IPS-18a (cell line): ENCODE results near the gene KLHL5.
A peak's percentile ranks its signal among the peaks of the same experiment; 100 is the strongest.

ENCODE experiments used
- H3K27ac ChIP-seq: one replicate; pipeline ENCODE4 v1.5.1; 2013; ENCODE audit warnings: low read length
- H3K27me3 ChIP-seq: one replicate; pipeline ENCODE4 v1.6.1; 2013; ENCODE audit warnings: mild to moderate bottlenecking, low read length; ENCODE audit not compliant: control insufficient read depth, insufficient read depth
- H3K36me3 ChIP-seq: one replicate; pipeline ENCODE4 v1.6.1; 2013; ENCODE audit warnings: low read depth, low read length; ENCODE audit not compliant: control insufficient read depth
- H3K4me1 ChIP-seq: one replicate; pipeline ENCODE4 v1.6.1; 2013; ENCODE audit warnings: low read depth, low read length; ENCODE audit not compliant: control insufficient read depth
- H3K4me3 ChIP-seq: one replicate; pipeline ENCODE4 v1.5.1; 2013; ENCODE audit warnings: low read length
- H3K9ac ChIP-seq: one replicate; pipeline ENCODE4 v1.6.1; 2013; ENCODE audit warnings: mild to moderate bottlenecking, low read length, moderate library complexity
- H3K9me3 ChIP-seq: one replicate; pipeline ENCODE4 v1.6.1; 2013; ENCODE audit warnings: low read depth, low read length; ENCODE audit not compliant: control insufficient read depth

The KLHL5 gene

GRCh38 chr4:39062094-39062769 lies at the start of gene KLHL5:
KLHL5 (plus strand) TSS chr4:39062232; CDS start chr4:39062653, 421 bp downstream.
- Histone ChIP-seq H3K4me3 (peak within 1 kb of the TSS; percentile 49), H3K27me3 (no peaks in the 10 kb centered on the region), H3K9ac (peak within 1 kb of the TSS; percentile 4), H3K4me1 (peaks cover 28% of the 10 kb centered on the region), H3K36me3 (no peaks in the 10 kb centered on the region), H3K9me3 (no peaks in the 10 kb centered on the region), H3K27ac (no peak within 1 kb of the TSS)

- Histone ChIP-seq H3K27ac (no peak overlapping the region), H3K4me3 (no peak overlapping the region), H3K9me3 (no peaks in the 10 kb centered on the region), H3K9ac (no peak overlapping the region), H3K27me3 (no peaks in the 10 kb centered on the region), H3K4me1 (no peaks in the 10 kb centered on the region), H3K36me3 (no peaks in the 10 kb centered on the region)
Measured at GRCh38 chr4:39014028-39014427, 48.0 kb upstream of the KLHL5 start.

GRCh38 chr4:39020130-39020529 lies 41.9 kb upstream of the KLHL5 start:
- Histone ChIP-seq H3K4me1 (no peaks in the 10 kb centered on the region), H3K9me3 (no peaks in the 10 kb centered on the region), H3K36me3 (no peaks in the 10 kb centered on the region), H3K27ac (no peak overlapping the region), H3K9ac (no peak overlapping the region), H3K27me3 (no peaks in the 10 kb centered on the region), H3K4me3 (no peak overlapping the region)

GRCh38 chr4:39021631-39022030 lies 40.4 kb upstream of the KLHL5 start:
- H3K4me3 ChIP-seq = no peak overlapping the region

GRCh38 chr4:39022241-39022640 lies 39.8 kb upstream of the KLHL5 start:
- H3K27ac ChIP-seq = no peak overlapping the region
- H3K9me3 ChIP-seq = no peaks in the 10 kb centered on the region
- H3K27me3 ChIP-seq = no peaks in the 10 kb centered on the region
- H3K36me3 ChIP-seq = no peaks in the 10 kb centered on the region
- H3K9ac ChIP-seq = no peak overlapping the region
- H3K4me1 ChIP-seq = no peaks in the 10 kb centered on the region
- no peak overlapping the region for H3K4me3 ChIP-seq

More at GRCh38 chr4:39021631-39022030, 40.4 kb upstream of the KLHL5 start:
- no peaks in the 10 kb centered on the region for H3K9me3 ChIP-seq
- H3K9ac ChIP-seq = no peak overlapping the region
- no peak overlapping the region for H3K27ac ChIP-seq
- no peaks in the 10 kb centered on the region for H3K27me3 ChIP-seq
- no peaks in the 10 kb centered on the region for H3K4me1 ChIP-seq
- no peaks in the 10 kb centered on the region for H3K36me3 ChIP-seq

- H3K9ac ChIP-seq = no peak overlapping the region
- no peaks in the 10 kb centered on the region for H3K9me3 ChIP-seq
- no peak overlapping the region for H3K4me3 ChIP-seq
- no peaks in the 10 kb centered on the region for H3K27me3 ChIP-seq
- H3K27ac ChIP-seq = no peak overlapping the region
- H3K36me3 ChIP-seq = no peaks in the 10 kb centered on the region
- H3K4me1 ChIP-seq = no peaks in the 10 kb centered on the region
Measured at GRCh38 chr4:39023059-39023458, 39.0 kb upstream of the KLHL5 start.

- no peaks in the 10 kb centered on the region for H3K4me1 ChIP-seq
- H3K4me3 ChIP-seq = no peak overlapping the region
- no peaks in the 10 kb centered on the region for H3K36me3 ChIP-seq
- no peak overlapping the region for H3K27ac ChIP-seq
- H3K27me3 ChIP-seq = no peaks in the 10 kb centered on the region
- no peak overlapping the region for H3K9ac ChIP-seq
- H3K9me3 ChIP-seq = no peaks in the 10 kb centered on the region
Measured at GRCh38 chr4:39024311-39024865, 37.6 kb upstream of the KLHL5 start.

GRCh38 chr4:39025552-39026085 lies 36.4 kb upstream of the KLHL5 start:
- Histone ChIP-seq H3K4me1 (no peaks in the 10 kb centered on the region), H3K36me3 (no peaks in the 10 kb centered on the region), H3K27me3 (no peaks in the 10 kb centered on the region), H3K9me3 (no peaks in the 10 kb centered on the region), H3K4me3 (no peak overlapping the region), H3K27ac (no peak overlapping the region), H3K9ac (no peak overlapping the region)

- Histone ChIP-seq H3K27me3 (no peaks in the 10 kb centered on the region), H3K36me3 (no peaks in the 10 kb centered on the region), H3K4me3 (no peak overlapping the region), H3K9ac (no peak overlapping the region), H3K27ac (no peak overlapping the region), H3K4me1 (no peaks in the 10 kb centered on the region), H3K9me3 (no peaks in the 10 kb centered on the region)
Measured at GRCh38 chr4:39026096-39026495, 35.9 kb upstream of the KLHL5 start.

- no peak overlapping the region for H3K4me3 ChIP-seq
- no peak overlapping the region for H3K9ac ChIP-seq
- H3K4me1 ChIP-seq = no peaks in the 10 kb centered on the region
- H3K9me3 ChIP-seq = no peaks in the 10 kb centered on the region
- no peaks in the 10 kb centered on the region for H3K27me3 ChIP-seq
- no peaks in the 10 kb centered on the region for H3K36me3 ChIP-seq
- H3K27ac ChIP-seq = no peak overlapping the region
Measured at GRCh38 chr4:39029752-39030694, 32.0 kb upstream of the KLHL5 start.

GRCh38 chr4:39030725-39031124 lies 31.3 kb upstream of the KLHL5 start:
- H3K4me3 ChIP-seq = no peak overlapping the region
- H3K27me3 ChIP-seq = no peaks in the 10 kb centered on the region
- no peaks in the 10 kb centered on the region for H3K36me3 ChIP-seq
- no peak overlapping the region for H3K27ac ChIP-seq
- no peaks in the 10 kb centered on the region for H3K9me3 ChIP-seq
- H3K4me1 ChIP-seq = no peaks in the 10 kb centered on the region
- no peak overlapping the region for H3K9ac ChIP-seq
